Spleen (tissue), 7 donors: ENCODE measurements around the gene LY86.

Source experiments
- POLR2A ChIP-seq, 3 donors: fragments of 450-650 bp; IDR thresholded peaks; one replicate each; pipeline ENCODE4 v1.5.1; 2017; ENCODE audit warnings: antibody characterized with exemption in 3 of 3, mild to moderate bottlenecking in 1 of 3
- POLR2AphosphoS5 ChIP-seq, 3 donors: sonication (generic); formaldehyde crosslinking; IDR thresholded peaks; one replicate each; pipeline ENCODE4 v1.5.1; 2017; ENCODE audit warnings: antibody characterized with exemption in 3 of 3
- TF ChIP-seq, protein P1 (sequence below), 11 experiments: fragments of 200-600 bp in 7 of 11; fragments of 450-650 bp in 4 of 11; sonication (generic) in 4 of 11; IDR thresholded peaks in 8 of 11; conservative IDR thresholded peaks in 3 of 11; 1 replicate in 7 of 11; 2 replicates in 4 of 11; pipeline versions ENCODE4 v1.4.0 to v1.8.0; 2016 to 2021; ENCODE audit warnings: antibody characterized with exemption in 11 of 11, inconsistent platforms in 4 of 11, mild to moderate bottlenecking in 1 of 11
- donor health status: DM: no; HTN: no; CAD: no; lungs with moderate emphysema.
- donor health status: DM: no; HTN: no; CAD: no.
- donor health status: DM: no; HTN: no; CAD: no.

DNA sequence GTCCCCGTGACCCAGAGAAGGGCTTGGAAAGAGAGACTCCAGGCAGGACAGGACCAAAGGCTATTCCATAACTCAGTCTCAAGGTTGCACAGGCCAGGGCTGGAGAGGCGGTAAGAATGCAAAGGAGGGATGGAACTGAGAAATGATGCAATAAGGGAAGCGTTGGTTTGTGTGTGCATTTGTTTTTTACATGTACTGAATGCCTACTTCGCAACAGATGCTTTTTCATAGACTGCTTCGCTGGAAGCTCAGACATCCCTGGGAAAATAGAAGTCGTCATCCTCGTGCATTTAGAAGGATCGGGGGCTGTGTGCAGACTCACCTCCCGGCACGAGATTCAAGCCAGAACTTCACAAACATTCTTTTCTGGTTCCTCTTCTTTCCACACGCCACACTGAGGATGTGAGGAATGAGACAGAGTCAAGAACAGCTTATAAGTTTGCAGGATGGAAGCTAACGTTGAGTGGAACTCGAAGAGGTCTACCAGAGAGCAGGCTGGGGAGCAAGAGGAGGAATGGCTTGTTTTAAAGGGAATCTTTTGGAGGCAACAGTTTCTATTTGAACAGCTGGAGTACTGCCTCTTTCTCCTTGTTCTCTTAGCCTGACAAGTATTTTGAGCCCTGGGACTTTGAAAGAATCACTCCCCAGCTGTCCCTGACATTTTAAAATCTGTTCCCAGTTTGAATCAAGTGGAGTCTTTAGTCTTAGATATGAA lies 19.3 kb upstream of the LY86 start:
- TF ChIP-seq, protein P1, sequence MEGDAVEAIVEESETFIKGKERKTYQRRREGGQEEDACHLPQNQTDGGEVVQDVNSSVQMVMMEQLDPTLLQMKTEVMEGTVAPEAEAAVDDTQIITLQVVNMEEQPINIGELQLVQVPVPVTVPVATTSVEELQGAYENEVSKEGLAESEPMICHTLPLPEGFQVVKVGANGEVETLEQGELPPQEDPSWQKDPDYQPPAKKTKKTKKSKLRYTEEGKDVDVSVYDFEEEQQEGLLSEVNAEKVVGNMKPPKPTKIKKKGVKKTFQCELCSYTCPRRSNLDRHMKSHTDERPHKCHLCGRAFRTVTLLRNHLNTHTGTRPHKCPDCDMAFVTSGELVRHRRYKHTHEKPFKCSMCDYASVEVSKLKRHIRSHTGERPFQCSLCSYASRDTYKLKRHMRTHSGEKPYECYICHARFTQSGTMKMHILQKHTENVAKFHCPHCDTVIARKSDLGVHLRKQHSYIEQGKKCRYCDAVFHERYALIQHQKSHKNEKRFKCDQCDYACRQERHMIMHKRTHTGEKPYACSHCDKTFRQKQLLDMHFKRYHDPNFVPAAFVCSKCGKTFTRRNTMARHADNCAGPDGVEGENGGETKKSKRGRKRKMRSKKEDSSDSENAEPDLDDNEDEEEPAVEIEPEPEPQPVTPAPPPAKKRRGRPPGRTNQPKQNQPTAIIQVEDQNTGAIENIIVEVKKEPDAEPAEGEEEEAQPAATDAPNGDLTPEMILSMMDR (IDR thresholded peaks at IDR 0.05 in 8 of 11, conservative IDR thresholded peaks at IDR 0.05 in 3 of 11) = no peak
- TF ChIP-seq POLR2AphosphoS5 (IDR thresholded peaks at IDR 0.05) = no peak
- TF ChIP-seq POLR2A (IDR thresholded peaks at IDR 0.05) = no peak
